ENCODE results near the gene MKLN1.
A peak's percentile ranks its signal among the peaks of the same experiment; 100 is the strongest.

Gene MKLN1

GRCh38 chr7:131365838-131366237 lies 38.2 kb downstream of the MKLN1 start:
- H3K79me2 ChIP-seq (ENCODE audit: control insufficient read depth, insufficient read depth, low read length) = peaks cover 38% of the 10 kb centered on the region
- DNase-seq = no peak
- no peak overlapping the region for H2BK120ac ChIP-seq (ENCODE audit: low read depth, low read length)
- no peaks in the 10 kb centered on the region for H3K27me3 ChIP-seq (ENCODE audit: insufficient read depth, low read length, poor library complexity)
- H3K9ac ChIP-seq (ENCODE audit: low read length) = no peak overlapping the region
- H4K5ac ChIP-seq (ENCODE audit: low read length) = no peak overlapping the region
- H3K79me1 ChIP-seq (ENCODE audit: low read length) = peaks cover 3% of the 10 kb centered on the region
- no CpG with 5 or more reads among the region's 3 CpGs for WGBS (ENCODE audit: extremely low coverage, insufficient coverage, low lambda C conversion rate)
- H3K4me3 ChIP-seq (ENCODE audit: low read length) = no peak overlapping the region
- H3K36me3 ChIP-seq (ENCODE audit: control insufficient read depth, insufficient read depth, low read length) = no peaks in the 10 kb centered on the region
- H2BK5ac ChIP-seq (ENCODE audit: low read length) = no peak overlapping the region
- no peak overlapping the region for H3K4ac ChIP-seq (ENCODE audit: low read depth, low read length)
- no peak overlapping the region for H3K23ac ChIP-seq (ENCODE audit: low read length)
- H3K56ac ChIP-seq (ENCODE audit: low read length) = no peak overlapping the region
- no peak overlapping the region for H3K4me2 ChIP-seq (ENCODE audit: low read length)
- no peak overlapping the region for H3K18ac ChIP-seq (ENCODE audit: low read length)
- no peak overlapping the region for H4K8ac ChIP-seq (ENCODE audit: low read depth, low read length)
- H3K27ac ChIP-seq (ENCODE audit: low read depth, low read length) = no peak overlapping the region
- H2BK15ac ChIP-seq (replicated peaks; ENCODE audit: low read depth) = no peak overlapping the region
- H3K4me1 ChIP-seq (ENCODE audit: control insufficient read depth, low read depth, low read length) = peaks cover 7% of the 10 kb centered on the region
- H2AK5ac ChIP-seq (ENCODE audit: low read length) = no peak overlapping the region

GRCh38 chr7:131369354-131369753 lies 41.7 kb downstream of the MKLN1 start:
- Histone ChIP-seq H3K18ac (ENCODE audit: low read length) (no peak overlapping the region), H3K27ac (ENCODE audit: low read depth, low read length) (no peak overlapping the region), H3K4me3 (ENCODE audit: low read length) (no peak overlapping the region), H2BK15ac (replicated peaks; ENCODE audit: low read depth) (no peak overlapping the region), H3K27me3 (ENCODE audit: insufficient read depth, low read length, poor library complexity) (no peaks in the 10 kb centered on the region), H2BK120ac (ENCODE audit: low read depth, low read length) (no peak overlapping the region), H3K9ac (ENCODE audit: low read length) (no peak overlapping the region), H3K4ac (ENCODE audit: low read depth, low read length) (no peak overlapping the region), H3K36me3 (ENCODE audit: control insufficient read depth, insufficient read depth, low read length) (no peaks in the 10 kb centered on the region), H3K79me1 (ENCODE audit: low read length) (peaks cover 3% of the 10 kb centered on the region), H3K4me2 (ENCODE audit: low read length) (no peak overlapping the region), H3K79me2 (ENCODE audit: control insufficient read depth, insufficient read depth, low read length) (peaks cover 38% of the 10 kb centered on the region), H4K5ac (ENCODE audit: low read length) (no peak overlapping the region), H3K23ac (ENCODE audit: low read length) (no peak overlapping the region), H3K4me1 (ENCODE audit: control insufficient read depth, low read depth, low read length) (peaks cover 2% of the 10 kb centered on the region), H2AK5ac (ENCODE audit: low read length) (no peak overlapping the region), H2BK5ac (ENCODE audit: low read length) (no peak overlapping the region), H4K8ac (ENCODE audit: low read depth, low read length) (no peak overlapping the region), H3K56ac (ENCODE audit: low read length) (no peak overlapping the region)
- no peak for DNase-seq

DNA sequence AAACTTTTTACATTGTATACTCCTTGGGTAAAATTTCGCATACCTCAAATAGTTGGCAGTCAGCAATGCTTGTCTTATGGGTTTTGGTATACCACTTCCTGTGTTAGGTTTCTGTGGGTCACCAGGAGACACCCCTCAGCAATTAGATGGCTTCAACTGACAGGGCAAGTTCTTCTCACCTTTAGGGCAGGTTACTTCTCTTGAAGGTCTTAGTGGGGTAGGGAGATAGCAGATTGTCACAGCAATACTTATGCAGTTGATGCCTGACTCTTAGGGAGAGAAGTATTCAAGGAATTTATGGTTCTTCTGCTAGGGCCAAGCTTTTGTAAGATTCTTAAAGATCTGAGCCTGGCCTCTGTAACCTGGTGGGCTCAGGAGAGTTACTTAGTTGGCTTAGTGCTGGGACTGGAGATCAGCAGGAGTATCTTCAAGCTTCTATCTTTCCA lies 42.9 kb downstream of the MKLN1 start:
- H3K36me3 ChIP-seq (ENCODE audit: control insufficient read depth, insufficient read depth, low read length) = no peaks in the 10 kb centered on the region
- WGBS (ENCODE audit: extremely low coverage, insufficient coverage, low lambda C conversion rate) = no CpG with 5 or more reads among the region's 1 CpG
- H3K4me1 ChIP-seq (ENCODE audit: control insufficient read depth, low read depth, low read length) = peaks cover 2% of the 10 kb centered on the region
- H3K27me3 ChIP-seq (ENCODE audit: insufficient read depth, low read length, poor library complexity) = no peaks in the 10 kb centered on the region
- H3K79me1 ChIP-seq (ENCODE audit: low read length) = peaks cover 1% of the 10 kb centered on the region
- peaks cover 32% of the 10 kb centered on the region for H3K79me2 ChIP-seq (ENCODE audit: control insufficient read depth, insufficient read depth, low read length)
- H2BK15ac ChIP-seq (replicated peaks; ENCODE audit: low read depth) = no peak overlapping the region
- no peak overlapping the region for H2BK120ac ChIP-seq (ENCODE audit: low read depth, low read length)
- no peak overlapping the region for H3K27ac ChIP-seq (ENCODE audit: low read depth, low read length)
- no peak overlapping the region for H3K56ac ChIP-seq (ENCODE audit: low read length)
- no peak overlapping the region for H3K4me2 ChIP-seq (ENCODE audit: low read length)
- H2AK5ac ChIP-seq (ENCODE audit: low read length) = no peak overlapping the region
- H4K5ac ChIP-seq (ENCODE audit: low read length) = no peak overlapping the region
- peak; percentile 99 for DNase-seq
- no peak overlapping the region for H3K18ac ChIP-seq (ENCODE audit: low read length)
- H3K4me3 ChIP-seq (ENCODE audit: low read length) = no peak overlapping the region
- H3K4ac ChIP-seq (ENCODE audit: low read depth, low read length) = no peak overlapping the region
- H2BK5ac ChIP-seq (ENCODE audit: low read length) = no peak overlapping the region
- no peak overlapping the region for H4K8ac ChIP-seq (ENCODE audit: low read depth, low read length)
- H3K9ac ChIP-seq (ENCODE audit: low read length) = no peak overlapping the region
- H3K23ac ChIP-seq (ENCODE audit: low read length) = no peak overlapping the region

GRCh38 chr7:131371411-131371810 lies 43.7 kb downstream of the MKLN1 start:
- Histone ChIP-seq H3K4me2 (ENCODE audit: low read length) (no peak overlapping the region), H3K79me1 (ENCODE audit: low read length) (peaks cover 1% of the 10 kb centered on the region), H3K56ac (ENCODE audit: low read length) (no peak overlapping the region), H3K23ac (ENCODE audit: low read length) (no peak overlapping the region), H2BK120ac (ENCODE audit: low read depth, low read length) (no peak overlapping the region), H3K4ac (ENCODE audit: low read depth, low read length) (no peak overlapping the region), H2BK5ac (ENCODE audit: low read length) (no peak overlapping the region), H4K5ac (ENCODE audit: low read length) (no peak overlapping the region), H3K18ac (ENCODE audit: low read length) (no peak overlapping the region), H3K4me3 (ENCODE audit: low read length) (no peak overlapping the region), H3K27me3 (ENCODE audit: insufficient read depth, low read length, poor library complexity) (no peaks in the 10 kb centered on the region), H4K8ac (ENCODE audit: low read depth, low read length) (no peak overlapping the region), H3K27ac (ENCODE audit: low read depth, low read length) (no peak overlapping the region), H2BK15ac (replicated peaks; ENCODE audit: low read depth) (no peak overlapping the region), H3K9ac (ENCODE audit: low read length) (no peak overlapping the region), H3K36me3 (ENCODE audit: control insufficient read depth, insufficient read depth, low read length) (no peaks in the 10 kb centered on the region), H3K79me2 (ENCODE audit: control insufficient read depth, insufficient read depth, low read length) (peaks cover 25% of the 10 kb centered on the region), H3K4me1 (ENCODE audit: control insufficient read depth, low read depth, low read length) (peaks cover 2% of the 10 kb centered on the region), H2AK5ac (ENCODE audit: low read length) (no peak overlapping the region)
- WGBS (ENCODE audit: extremely low coverage, insufficient coverage, low lambda C conversion rate) = no CpG with 5 or more reads among the region's 2 CpGs
- no peak for DNase-seq

GRCh38 chr7:131372554-131372953 lies 44.9 kb downstream of the MKLN1 start:
- no peak for DNase-seq
- Histone ChIP-seq H3K18ac (ENCODE audit: low read length) (no peak overlapping the region), H3K9ac (ENCODE audit: low read length) (no peak overlapping the region), H2BK120ac (ENCODE audit: low read depth, low read length) (no peak overlapping the region), H2BK15ac (replicated peaks; ENCODE audit: low read depth) (no peak overlapping the region), H3K36me3 (ENCODE audit: control insufficient read depth, insufficient read depth, low read length) (no peaks in the 10 kb centered on the region), H3K4me1 (ENCODE audit: control insufficient read depth, low read depth, low read length) (peaks cover 2% of the 10 kb centered on the region), H3K4me3 (ENCODE audit: low read length) (no peak overlapping the region), H2AK5ac (ENCODE audit: low read length) (no peak overlapping the region), H3K27ac (ENCODE audit: low read depth, low read length) (no peak overlapping the region), H3K4ac (ENCODE audit: low read depth, low read length) (no peak overlapping the region), H3K79me2 (ENCODE audit: control insufficient read depth, insufficient read depth, low read length) (peaks cover 21% of the 10 kb centered on the region), H2BK5ac (ENCODE audit: low read length) (no peak overlapping the region), H3K27me3 (ENCODE audit: insufficient read depth, low read length, poor library complexity) (no peaks in the 10 kb centered on the region), H3K4me2 (ENCODE audit: low read length) (no peak overlapping the region), H4K8ac (ENCODE audit: low read depth, low read length) (no peak overlapping the region), H3K23ac (ENCODE audit: low read length) (no peak overlapping the region), H3K79me1 (ENCODE audit: low read length) (peaks cover 1% of the 10 kb centered on the region), H4K5ac (ENCODE audit: low read length) (no peak overlapping the region), H3K56ac (ENCODE audit: low read length) (no peak overlapping the region)
- no CpG with 5 or more reads among the region's 1 CpG for WGBS (ENCODE audit: extremely low coverage, insufficient coverage, low lambda C conversion rate)

- no peak for DNase-seq
- no peaks in the 10 kb centered on the region for H3K27me3 ChIP-seq (ENCODE audit: insufficient read depth, low read length, poor library complexity)
- H3K79me1 ChIP-seq (ENCODE audit: low read length) = no peaks in the 10 kb centered on the region
- no peak overlapping the region for H3K23ac ChIP-seq (ENCODE audit: low read length)
- no peak overlapping the region for H3K4me3 ChIP-seq (ENCODE audit: low read length)
- H3K36me3 ChIP-seq (ENCODE audit: control insufficient read depth, insufficient read depth, low read length) = no peaks in the 10 kb centered on the region
- no peak overlapping the region for H2BK5ac ChIP-seq (ENCODE audit: low read length)
- no peak overlapping the region for H2BK120ac ChIP-seq (ENCODE audit: low read depth, low read length)
- H2BK15ac ChIP-seq (replicated peaks; ENCODE audit: low read depth) = no peak overlapping the region
- no peak overlapping the region for H3K56ac ChIP-seq (ENCODE audit: low read length)
- no peak overlapping the region for H4K5ac ChIP-seq (ENCODE audit: low read length)
- H3K4me2 ChIP-seq (ENCODE audit: low read length) = no peak overlapping the region
- H2AK5ac ChIP-seq (ENCODE audit: low read length) = no peak overlapping the region
- H3K4me1 ChIP-seq (ENCODE audit: control insufficient read depth, low read depth, low read length) = no peaks in the 10 kb centered on the region
- H3K79me2 ChIP-seq (ENCODE audit: control insufficient read depth, insufficient read depth, low read length) = peaks cover 11% of the 10 kb centered on the region
- H3K9ac ChIP-seq (ENCODE audit: low read length) = no peak overlapping the region
- H3K18ac ChIP-seq (ENCODE audit: low read length) = no peak overlapping the region
- WGBS (ENCODE audit: extremely low coverage, insufficient coverage, low lambda C conversion rate) = no CpG with 5 or more reads among the region's 1 CpG
- no peak overlapping the region for H3K27ac ChIP-seq (ENCODE audit: low read depth, low read length)
- H4K8ac ChIP-seq (ENCODE audit: low read depth, low read length) = no peak overlapping the region
- H3K4ac ChIP-seq (ENCODE audit: low read depth, low read length) = no peak overlapping the region
Measured at GRCh38 chr7:131374821-131375220, 47.1 kb downstream of the MKLN1 start.
